ENCODE data around the gene CNPY1. TPM values are rescaled to one million over a fixed set of nuclear protein-coding genes. Genes with fewer than 3 reads are reported as not detected.

CNPY1 gene
- total and polyA plus RNA-seq, 4 donors: not detected

GRCh38 chr7:155523168-155523675 lies 23.1 kb downstream of the CNPY1 start:
- no peak for DNase-seq (ENCODE audit: low spot score)
- TF ChIP-seq HNF4G (IDR thresholded peaks at IDR 0.05) (no peak), YY1 (IDR thresholded peaks at IDR 0.05) (no peak)
- WGBS: 76% methylated on average over 16 of the region's 16 CpGs
- Histone ChIP-seq H3K4me1 (ENCODE audit: control insufficient read depth in 4 of 4, insufficient read depth in 4 of 4, low read length in 3 of 4) (no peaks in the 10 kb centered on the region), H3K27me3 (ENCODE audit: control insufficient read depth in 4 of 4, insufficient read depth in 4 of 4, low read length in 3 of 4) (peaks cover 0 to 3% (median 0%) of the 10 kb centered on the region in 4 donors), H3K9me3 (ENCODE audit: control insufficient read depth in 4 of 4, low read length in 3 of 4) (no peaks in the 10 kb centered on the region), H3K9ac (ENCODE audit: low read depth in 1 of 2, low read length in 2 of 2) (no peak overlapping the region), H3K27ac (ENCODE audit: low read depth in 1 of 2, low read length in 2 of 2) (no peak overlapping the region), H3K36me3 (ENCODE audit: control insufficient read depth in 4 of 4, insufficient read depth in 3 of 4, low read depth in 1 of 4, low read length in 3 of 4) (peaks cover 0 to 2% (median 0%) of the 10 kb centered on the region in 4 donors), H3K4me3 (ENCODE audit: low read depth in 1 of 3, low read length in 3 of 3) (no peak overlapping the region)

GRCh38 chr7:155521743-155522398 lies 24.5 kb downstream of the CNPY1 start:
- H3K4me1 ChIP-seq (ENCODE audit: control insufficient read depth in 4 of 4, insufficient read depth in 4 of 4, low read length in 3 of 4): no peaks in the 10 kb centered on the region
- WGBS: 90% methylated on average over 21 of the region's 21 CpGs
- peaks cover 0 to 5% (median 2%) of the 10 kb centered on the region in 4 donors for H3K27me3 ChIP-seq (ENCODE audit: control insufficient read depth in 4 of 4, insufficient read depth in 4 of 4, low read length in 3 of 4)
- peaks cover 0 to 2% (median 0%) of the 10 kb centered on the region in 4 donors for H3K36me3 ChIP-seq (ENCODE audit: control insufficient read depth in 4 of 4, insufficient read depth in 3 of 4, low read depth in 1 of 4, low read length in 3 of 4)
- H3K9ac ChIP-seq (ENCODE audit: low read depth in 1 of 2, low read length in 2 of 2): no peak overlapping the region
- H3K9me3 ChIP-seq (ENCODE audit: control insufficient read depth in 4 of 4, low read length in 3 of 4): no peaks in the 10 kb centered on the region
- TF ChIP-seq REST (IDR thresholded peaks at IDR 0.05) (no peak), FOXA2 (IDR thresholded peaks at IDR 0.05) (no peak), HNF4A (conservative IDR thresholded peaks at IDR 0.05) (no peak), RXRA (IDR thresholded peaks at IDR 0.05) (no peak), FOXA1 (IDR thresholded peaks at IDR 0.05) (no peak), RAD21 (IDR thresholded peaks at IDR 0.05) (no peak), JUND (IDR thresholded peaks at IDR 0.05) (no peak), TAF1 (conservative IDR thresholded peaks at IDR 0.05) (no peak), SP1 (IDR thresholded peaks at IDR 0.05) (no peak), GABPA (IDR thresholded peaks at IDR 0.05 in 1 of 2, conservative IDR thresholded peaks at IDR 0.05 in 1 of 2) (no peak), ZBTB33 (IDR thresholded peaks at IDR 0.05) (no peak), HNF4G (IDR thresholded peaks at IDR 0.05) (no peak), ATF3 (IDR thresholded peaks at IDR 0.05) (no peak), CTCF (IDR thresholded peaks at IDR 0.05; ENCODE audit: low read depth, low read length, missing input control) (no peak)
- H3K27ac ChIP-seq (ENCODE audit: low read depth in 1 of 2, low read length in 2 of 2): no peak overlapping the region
- no peak overlapping the region for H3K4me3 ChIP-seq (ENCODE audit: low read depth in 1 of 3, low read length in 3 of 3)
- no peak for DNase-seq (ENCODE audit: low spot score)
